GM18517 (cell line): ENCODE data around the gene RESF1.
"Not testable (repeated sequence)": the region's sequence is repeated elsewhere in the genome, so short reads cannot be mapped to it uniquely, and the experiment has no call there.

Source experiments
- ATAC-seq: cut with Tn5 transposase; IDR thresholded peaks from one replicate; pipeline ENCODE4 v1.9.1; 2021; ENCODE audit warnings: mild to moderate bottlenecking, moderate library complexity; ENCODE audit not compliant: unreplicated experiment

The RESF1 gene, protein sequence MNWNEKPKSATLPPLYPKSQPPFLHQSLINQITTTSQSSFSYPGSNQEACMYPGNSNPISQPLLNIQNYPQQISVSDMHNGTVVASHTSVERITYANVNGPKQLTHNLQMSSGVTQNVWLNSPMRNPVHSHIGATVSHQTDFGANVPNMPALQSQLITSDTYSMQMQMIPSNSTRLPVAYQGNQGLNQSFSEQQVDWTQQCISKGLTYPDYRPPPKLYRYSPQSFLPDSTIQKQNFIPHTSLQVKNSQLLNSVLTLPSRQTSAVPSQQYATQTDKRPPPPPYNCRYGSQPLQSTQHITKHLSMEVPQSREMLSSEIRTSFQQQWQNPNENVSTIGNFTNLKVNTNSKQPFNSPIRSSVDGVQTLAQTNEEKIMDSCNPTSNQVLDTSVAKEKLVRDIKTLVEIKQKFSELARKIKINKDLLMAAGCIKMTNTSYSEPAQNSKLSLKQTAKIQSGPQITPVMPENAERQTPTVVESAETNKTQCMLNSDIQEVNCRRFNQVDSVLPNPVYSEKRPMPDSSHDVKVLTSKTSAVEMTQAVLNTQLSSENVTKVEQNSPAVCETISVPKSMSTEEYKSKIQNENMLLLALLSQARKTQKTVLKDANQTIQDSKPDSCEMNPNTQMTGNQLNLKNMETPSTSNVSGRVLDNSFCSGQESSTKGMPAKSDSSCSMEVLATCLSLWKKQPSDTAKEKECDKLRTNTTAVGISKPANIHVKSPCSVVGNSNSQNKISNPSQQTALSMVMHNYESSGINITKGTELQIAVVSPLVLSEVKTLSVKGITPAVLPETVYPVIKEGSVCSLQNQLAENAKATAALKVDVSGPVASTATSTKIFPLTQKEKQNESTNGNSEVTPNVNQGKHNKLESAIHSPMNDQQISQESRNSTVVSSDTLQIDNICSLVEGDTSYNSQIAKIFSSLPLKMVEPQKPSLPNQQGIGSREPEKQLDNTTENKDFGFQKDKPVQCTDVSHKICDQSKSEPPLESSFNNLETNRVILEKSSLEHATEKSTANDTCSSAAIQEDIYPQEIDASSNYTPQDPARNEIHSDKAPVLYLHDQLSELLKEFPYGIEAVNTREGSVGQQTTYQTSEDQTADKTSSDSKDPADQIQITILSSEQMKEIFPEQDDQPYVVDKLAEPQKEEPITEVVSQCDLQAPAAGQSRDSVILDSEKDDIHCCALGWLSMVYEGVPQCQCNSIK (N-terminal part only)

DNA sequence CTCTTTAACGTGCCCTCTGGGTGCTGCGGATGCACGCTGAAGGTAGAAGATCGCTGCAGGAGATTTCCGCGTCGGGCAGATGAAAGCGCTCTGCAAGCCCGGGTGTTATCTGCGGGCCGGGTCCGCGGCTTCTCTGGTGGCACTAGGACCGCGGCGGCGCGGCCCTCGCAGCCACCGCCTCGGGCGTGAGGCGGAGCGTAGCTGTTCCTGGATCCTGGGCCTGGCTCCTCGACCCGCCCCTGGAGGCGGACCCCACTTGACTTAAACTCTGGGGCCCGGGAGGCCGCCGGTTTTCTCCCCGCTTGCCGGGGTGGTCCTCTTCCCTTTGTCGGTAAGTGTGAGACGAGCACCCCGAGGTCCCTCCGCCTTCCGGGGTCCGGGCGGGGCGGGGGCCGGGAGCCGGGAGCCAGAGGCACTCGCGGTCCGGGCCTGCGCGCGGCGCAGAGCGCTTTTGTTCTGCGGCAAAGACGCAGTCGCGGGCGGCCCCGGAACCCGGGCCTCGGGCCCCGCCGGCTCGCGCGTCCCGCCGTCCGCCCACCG is at the start of gene RESF1:
Gene RESF1, plus strand, starts transcription at position 255 of the 540 bp plus-strand sequence. CDS start 21,541 bp downstream, outside the sequence.
- ATAC-seq = peak; percentile 86

DNA sequence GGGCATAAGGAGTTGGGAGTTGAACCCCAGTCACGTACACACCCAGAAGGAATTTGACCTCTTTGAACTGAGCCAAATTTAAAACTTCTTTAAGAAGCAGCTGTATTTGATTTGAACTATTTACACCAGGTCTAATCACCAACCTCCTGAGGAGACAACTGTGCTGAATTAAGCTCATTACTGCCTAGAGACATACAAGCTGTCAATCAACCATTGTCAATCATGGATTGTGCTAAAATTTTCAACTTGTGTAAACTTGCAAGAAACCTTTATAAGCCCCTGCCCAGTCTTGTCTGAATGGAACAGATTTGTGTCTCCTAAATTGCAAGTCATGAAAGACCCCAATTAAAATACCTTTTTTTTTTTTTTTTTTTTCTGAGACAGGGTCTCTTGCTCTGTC is 44.3 kb upstream of the RESF1 start:
- ATAC-seq = no peak

DNA sequence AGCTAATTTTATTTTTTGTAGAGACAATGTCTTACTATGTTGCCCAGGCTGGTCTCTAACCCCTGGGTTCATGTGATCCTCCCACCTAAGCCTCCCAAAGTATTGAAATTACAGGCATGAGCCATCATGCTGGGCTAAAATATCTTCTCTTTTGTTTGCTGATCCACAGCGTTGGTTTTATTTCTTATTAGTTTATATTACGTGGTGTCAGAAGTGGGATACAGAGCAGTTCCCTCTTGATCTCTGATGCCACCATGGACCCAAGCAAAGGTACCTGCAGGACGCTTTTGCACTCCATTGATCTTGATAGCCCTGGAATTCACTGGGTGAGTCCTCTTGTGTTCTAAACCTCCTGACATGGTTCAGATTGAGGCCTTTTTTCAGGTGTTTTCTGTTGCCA is 43.8 kb upstream of the RESF1 start:
- ATAC-seq = no peak

DNA sequence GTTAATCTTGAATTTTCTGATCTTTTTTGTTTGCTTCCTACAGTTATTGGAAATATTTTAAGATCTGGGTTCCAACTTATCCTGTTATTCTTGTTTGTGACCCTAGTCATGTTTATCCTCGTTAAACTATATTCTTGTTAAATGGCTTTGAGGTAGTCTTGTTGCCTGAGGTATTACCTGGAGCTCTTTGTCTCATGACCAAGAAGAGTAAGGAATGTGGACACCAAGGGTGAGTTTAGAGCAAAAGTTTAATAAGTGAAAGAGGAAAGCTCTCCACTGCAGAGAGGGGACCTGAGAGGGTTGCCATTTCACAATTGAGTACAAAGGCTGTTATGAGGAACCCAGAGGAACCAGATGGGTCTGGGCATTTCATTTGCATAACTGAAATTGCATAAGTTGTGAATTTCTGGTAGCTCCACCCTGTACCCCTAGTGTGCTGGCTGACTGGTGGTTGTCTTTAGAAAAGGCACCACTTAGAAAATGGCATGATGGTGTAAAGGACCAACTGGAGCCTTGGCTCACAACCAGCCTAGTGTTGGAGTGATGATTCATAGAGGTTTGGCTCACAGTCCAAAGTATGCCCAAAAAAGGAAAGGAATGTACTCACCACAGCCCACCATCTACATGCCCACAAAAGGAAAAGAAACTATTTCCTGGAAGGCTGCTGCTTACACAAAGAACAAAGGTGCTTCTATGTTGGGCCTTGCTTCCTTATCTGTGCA is 36.7 kb upstream of the RESF1 start:
- ATAC-seq = no peak

DNA sequence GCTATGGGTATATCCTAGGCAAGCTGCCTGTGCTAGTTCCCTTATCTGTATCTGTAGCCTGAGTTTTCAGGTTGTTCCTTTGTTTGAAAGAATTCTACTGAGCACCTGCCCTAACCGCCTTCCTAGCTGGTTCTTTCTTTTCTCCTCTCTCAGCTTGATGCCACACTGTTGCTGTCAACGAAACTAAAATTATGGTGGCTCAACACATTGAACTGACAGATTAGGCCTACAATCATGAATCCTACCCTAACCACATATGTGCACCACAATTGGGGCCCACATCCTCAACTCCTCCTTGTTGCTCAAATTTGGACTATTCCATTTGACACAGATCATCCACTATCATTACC is 36.2 kb upstream of the RESF1 start:
- ATAC-seq = no peak

DNA sequence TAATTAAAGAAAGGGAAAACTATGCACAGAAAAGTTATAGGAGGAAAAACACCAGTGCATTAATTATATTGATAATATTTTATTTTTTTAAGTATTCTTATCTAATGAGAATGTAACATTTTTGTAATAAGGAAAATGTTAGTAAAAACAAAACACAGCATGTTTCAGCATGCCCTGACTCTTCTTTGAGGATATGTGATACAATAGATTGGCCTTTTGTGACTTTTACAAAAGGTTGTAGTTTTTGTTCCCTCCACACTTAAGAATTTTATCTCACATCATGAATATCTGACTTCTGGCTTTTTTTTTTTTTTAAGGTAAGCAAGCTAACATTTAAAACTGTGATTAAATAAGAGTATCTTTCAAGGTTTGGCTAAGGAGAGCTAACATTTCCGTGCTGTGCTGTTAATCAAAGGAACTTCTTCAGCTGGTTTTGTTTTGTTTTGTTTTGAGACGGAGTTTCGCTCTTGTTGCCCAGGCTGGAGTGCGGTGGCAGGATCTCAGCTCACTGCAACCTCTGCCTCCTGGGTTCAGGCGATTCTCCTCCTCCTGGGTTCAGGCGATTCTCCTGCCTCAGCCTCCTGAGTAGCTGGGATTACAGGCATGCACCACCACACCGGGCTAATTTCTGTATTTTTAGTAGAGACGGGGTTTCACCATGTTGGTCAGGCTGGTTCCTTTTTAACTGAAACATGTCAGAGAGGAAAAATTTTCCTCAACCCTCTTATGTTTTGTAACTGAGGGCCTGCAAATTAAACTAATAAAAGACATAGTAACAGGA is 30.8 kb upstream of the RESF1 start:
- ATAC-seq = peak; percentile 76

DNA sequence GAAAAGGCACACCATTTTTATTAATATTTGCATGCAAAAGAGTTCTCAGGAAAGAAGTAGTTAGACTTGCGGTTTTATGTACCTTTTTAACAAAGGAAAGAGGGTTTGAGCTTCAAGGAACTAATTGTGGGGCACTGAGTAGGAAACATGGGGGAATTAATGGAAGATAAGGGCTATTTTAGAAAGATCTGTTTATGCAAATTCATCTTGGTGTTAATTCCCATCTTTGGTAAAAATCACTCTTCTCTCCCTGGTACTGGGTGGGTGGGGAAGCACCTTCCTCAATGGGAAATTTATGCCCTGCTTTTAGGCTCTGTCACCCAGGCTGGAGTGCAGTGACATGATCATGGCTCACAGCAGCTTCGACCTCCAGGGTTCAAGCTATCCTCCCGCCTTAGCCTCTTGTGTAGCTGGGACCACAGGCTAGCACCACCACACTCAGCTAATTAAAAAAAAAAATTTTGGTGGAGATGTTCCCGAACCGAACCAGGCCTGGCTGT is 30.1 kb upstream of the RESF1 start:
- no peak for ATAC-seq

DNA sequence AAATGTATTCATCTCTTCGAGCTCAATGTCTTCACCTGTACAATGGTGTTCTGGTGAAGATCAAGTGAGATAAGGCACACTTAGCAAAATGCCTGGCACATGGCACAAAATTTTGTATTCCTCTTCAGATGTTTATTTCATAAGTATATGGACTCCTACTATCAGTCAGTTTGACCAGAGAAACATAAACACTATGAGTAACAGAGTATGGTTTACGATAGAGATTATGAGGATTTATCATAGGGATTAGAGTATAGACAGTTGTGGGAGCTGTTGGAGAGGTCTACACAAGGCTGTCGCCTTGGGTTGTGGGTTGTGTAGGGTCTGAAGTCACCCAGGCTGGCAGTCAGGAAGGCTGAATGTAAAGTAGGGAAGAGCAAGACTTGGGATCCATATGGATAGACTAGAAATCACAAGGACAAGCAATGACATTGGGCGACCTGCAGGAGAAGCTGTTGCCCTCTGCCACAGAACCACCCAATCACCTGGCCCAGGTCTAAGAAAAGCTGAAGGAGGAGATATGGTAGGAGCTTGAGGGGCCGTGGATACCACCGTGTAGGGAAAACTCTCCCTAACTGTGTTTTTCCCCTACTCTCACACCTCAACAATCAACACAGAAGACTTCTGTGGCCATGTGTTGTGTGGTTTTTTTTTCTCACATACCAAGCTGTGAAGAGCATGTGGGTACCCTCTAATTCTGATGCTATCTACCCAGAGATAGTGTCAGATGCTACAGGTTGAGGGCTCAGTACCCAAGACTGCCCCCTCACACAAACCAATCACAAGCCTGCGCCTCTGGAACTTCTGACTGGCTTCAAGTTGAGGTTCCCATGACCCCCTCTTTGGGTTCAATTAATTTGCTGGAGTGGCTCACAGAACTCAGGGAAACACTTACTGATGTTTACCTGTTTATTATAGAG is 27.2 kb upstream of the RESF1 start:
- ATAC-seq = no peak

DNA sequence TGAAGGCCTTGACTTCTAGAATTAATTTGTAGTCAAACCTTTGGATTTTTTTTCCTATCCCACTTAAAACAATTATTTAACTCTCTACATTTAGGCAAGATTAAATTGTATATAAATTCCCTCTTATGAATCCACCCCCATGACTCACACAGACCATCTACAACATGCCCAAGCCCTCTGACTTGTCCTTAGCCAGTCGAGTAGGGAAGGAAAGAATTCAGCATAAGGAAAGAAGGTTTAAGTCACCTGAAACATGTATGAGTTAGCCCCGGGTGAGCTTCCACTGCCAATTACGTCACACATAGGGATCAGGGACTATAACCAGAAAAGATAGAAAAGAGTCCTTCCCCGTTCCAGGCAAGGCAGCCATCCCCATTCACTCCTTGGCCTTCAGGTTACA is 14.9 kb upstream of the RESF1 start:
- no peak for ATAC-seq

DNA sequence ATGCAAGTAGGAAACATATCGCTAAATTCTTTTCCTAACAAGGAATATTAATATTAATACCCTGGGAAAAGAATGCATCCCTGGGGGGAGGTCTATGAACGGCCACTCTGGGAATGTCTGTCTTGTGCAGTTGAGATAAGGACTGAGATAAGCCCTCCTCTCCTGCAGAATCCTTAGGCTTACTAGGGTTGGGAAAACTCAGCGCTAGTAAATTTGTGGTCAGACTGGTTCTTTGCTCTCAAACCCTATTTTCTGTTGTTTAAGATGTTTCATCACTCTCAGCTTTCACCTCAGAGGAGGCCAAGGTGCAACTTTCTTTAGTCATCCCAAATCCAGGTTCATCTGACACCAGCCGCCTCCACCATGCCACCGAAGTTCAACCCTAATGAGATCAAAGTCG is 11.2 kb upstream of the RESF1 start:
- no peak for ATAC-seq

DNA sequence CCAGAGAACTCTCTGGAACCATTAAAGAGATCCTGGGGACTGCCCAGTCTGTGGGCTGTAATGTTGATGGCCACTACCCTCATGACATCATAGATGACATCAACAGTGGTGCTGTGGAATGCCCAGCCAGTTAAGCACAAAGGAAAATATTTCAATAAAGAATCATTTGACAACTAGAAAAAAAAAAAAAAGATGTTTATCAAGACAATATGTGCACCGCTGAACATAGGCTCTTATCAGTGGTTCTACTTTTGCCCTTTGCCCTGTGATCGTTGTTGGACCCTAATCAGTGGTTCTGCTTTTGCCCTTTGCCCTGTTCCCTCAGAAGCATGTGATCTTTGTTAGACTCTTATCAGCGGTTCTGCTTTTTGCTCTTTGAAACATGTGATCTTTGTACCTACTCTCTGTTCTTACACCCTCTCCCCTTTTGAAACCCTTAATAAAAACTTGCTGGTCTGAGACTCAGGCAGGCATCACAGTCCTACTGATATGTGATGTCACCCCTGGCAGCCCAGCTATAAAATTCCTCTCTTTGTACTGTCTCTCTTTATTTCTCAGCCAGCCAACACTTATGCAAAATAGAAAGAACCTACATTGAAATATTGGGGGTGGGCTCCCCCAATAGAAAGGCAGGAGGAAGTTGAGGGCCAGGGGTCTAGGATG is 10.4 kb upstream of the RESF1 start:
- not testable (repeated sequence) for ATAC-seq

DNA sequence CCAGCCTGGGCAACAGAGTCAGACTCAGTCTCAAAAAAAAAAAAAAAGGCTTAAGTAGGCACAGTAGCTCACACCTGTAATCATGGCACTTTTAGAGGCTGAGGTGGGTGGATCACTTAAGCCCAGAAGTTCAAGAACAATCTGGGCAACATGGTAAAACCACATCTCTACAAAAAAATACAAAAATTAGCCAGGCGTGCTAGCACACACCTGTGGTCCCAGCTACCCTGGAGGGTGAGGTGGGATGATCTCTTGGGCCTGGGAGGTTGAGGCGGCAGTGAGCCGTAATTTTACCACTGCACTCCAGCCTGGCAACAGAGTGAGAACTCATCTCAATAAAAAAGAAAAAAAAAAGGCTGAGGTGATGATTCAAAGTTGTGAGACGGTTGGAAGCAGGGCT is 9.1 kb upstream of the RESF1 start:
- ATAC-seq = no peak

DNA sequence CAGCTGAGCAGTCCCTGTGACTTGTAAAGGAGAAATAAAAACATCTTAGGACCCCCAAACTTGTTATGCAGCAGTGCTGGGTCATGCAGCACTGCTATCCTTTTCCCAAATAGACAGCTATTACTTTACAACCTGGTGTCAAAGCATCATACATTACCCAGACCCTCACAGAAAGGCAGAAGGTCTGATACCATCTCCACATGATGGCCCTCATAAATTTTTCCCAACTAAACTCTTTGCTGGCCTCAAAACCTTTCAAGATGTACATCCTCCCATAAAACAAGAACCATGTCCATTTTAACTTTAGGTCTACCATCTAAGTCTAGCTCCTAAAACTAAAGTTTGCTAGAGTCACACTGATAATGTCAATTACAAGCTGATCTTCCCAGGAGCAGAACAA is 8.7 kb upstream of the RESF1 start:
- ATAC-seq = no peak

DNA sequence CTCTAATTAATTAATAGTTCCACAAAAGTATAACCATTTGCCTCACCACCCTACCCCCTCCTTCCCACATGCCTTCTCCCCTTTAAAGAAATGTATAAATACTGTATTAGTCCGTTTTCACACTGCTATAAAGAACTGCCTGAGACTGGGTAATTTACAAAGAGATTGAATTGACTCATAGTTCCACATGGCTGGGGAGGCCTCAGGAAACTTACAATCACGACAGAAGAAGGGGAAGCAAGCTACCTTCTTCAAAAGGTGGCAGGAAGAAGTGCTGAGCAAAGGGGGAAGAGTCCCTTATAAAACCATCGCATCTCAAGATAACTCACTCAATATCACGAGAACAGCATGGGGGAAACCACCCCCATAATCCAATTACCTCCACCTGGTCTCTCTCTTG is 8.2 kb upstream of the RESF1 start:
- no peak for ATAC-seq

DNA sequence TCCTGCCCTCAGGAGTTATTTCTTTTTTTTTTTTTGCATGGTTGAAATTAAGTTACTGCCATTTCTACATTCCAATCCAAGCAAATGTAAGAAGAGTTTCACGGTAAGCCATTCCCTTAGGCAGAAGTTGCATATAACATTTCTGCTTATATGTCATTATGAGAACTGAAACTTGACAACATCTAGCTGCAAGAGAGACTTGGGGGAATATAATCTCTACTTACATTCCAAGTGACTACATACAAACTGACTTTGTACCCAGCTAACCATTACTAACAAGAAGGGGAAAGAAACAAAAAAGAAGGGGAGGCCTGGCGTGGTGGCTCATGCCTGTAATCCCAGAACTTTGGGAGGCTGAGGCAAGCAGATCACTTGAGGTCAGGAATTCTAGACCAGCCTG is 7.3 kb upstream of the RESF1 start:
- no peak for ATAC-seq

DNA sequence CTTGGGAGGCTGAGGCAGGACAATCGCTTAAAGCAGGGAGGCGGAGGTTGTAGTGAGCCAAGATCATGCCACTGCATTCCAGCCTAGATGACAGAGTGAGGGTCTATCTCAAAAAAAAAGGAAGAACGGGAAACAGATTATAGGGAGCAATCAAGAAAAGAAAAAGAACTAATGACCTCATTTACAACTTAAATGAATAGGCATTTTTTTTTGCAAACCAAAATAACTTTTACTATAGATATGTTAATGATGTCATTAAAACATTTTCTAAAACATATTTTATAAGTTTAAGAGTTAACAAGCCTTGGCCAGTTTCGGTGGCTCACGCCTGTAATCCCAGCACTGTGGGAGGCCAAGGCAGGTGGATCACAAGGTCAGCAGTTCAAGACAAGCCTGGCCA is 6.8 kb upstream of the RESF1 start:
- no peak for ATAC-seq

DNA sequence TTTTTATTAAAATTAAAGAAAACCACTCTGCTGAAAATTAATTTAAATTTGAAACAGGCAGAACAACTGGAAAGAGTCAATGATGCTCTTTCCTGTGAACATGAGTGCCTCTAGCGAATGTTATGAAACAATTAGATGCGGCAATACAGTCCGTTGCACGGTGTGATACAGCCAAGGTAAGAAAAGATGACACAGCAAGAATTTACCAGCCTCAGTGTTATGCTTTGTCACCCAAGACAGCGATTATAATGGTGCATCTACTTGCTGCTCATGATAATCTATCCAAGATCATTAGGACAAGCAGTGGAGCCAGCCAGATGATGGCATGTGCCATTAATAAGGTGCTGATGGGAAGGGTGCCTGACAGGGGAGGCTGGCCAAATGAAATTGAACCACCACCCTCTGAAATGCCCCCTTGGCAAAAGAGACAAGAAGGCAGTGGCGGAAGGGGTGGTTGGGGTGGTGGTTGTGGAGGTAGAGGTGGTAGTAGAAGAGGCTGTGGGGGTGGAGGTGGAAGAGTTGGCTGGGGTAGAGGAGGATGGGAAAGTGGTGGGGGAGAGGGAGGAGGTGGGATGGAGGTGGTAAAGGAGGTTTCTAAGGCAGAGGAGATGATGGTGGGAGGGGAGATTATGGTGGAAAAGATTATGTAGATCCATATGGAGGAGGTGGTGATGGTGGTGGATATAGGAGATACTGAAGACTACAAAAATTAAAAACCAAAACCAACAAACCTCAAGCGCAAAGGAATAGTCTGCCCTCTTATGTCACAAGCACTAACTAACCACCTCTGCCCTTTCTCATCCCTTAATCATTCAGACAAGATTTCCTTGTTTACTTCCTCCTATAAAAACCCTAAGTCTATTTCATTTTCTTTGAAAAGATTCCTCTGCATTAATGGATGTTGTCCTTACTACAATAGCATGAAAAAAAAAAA is 4.0 kb upstream of the RESF1 start:
- no peak for ATAC-seq
